HK-2 (cell line): Measurements from ENCODE around the gene SLC35F3.
"Not testable (repeated sequence)": the region's sequence is repeated elsewhere in the genome, so short reads cannot be mapped to it uniquely, and the experiment has no call there.

ENCODE experiments used
- DNase-seq: peaks from one replicate; pipeline ENCODE4 v3.0.0-alpha.2; 2018; ENCODE audit not compliant: unreplicated experiment

The SLC35F3 gene

GRCh38 chr1:234143681-234144080 lies 239.2 kb downstream of the SLC35F3 start:
- no peak for DNase-seq

GRCh38 chr1:234144901-234145300 lies 240.4 kb downstream of the SLC35F3 start:
- DNase-seq = no peak

- DNase-seq = no peak
These were observed 243.9 kb downstream of the SLC35F3 start for GRCh38 chr1:234148350-234148749.

- no peak for DNase-seq
These were observed 244.3 kb downstream of the SLC35F3 start for GRCh38 chr1:234148816-234149215.

GRCh38 chr1:234149217-234149616 lies 244.7 kb downstream of the SLC35F3 start:
- no peak for DNase-seq

- DNase-seq = no peak
These were observed 246.4 kb downstream of the SLC35F3 start for GRCh38 chr1:234150892-234151291.

GRCh38 chr1:234152344-234152743 lies 247.9 kb downstream of the SLC35F3 start:
- not testable (repeated sequence) for DNase-seq

- DNase-seq = peak; percentile 18
These were observed 250.1 kb downstream of the SLC35F3 start for GRCh38 chr1:234154320-234155251.

- no peak for DNase-seq
These were observed 258.2 kb downstream of the SLC35F3 start for GRCh38 chr1:234162661-234163060.

- DNase-seq = no peak
These were observed 258.9 kb downstream of the SLC35F3 start for GRCh38 chr1:234163267-234163919.

- no peak for DNase-seq
These were observed 259.7 kb downstream of the SLC35F3 start for GRCh38 chr1:234164098-234164709.

GRCh38 chr1:234168061-234168724 lies 263.7 kb downstream of the SLC35F3 start:
- DNase-seq = no peak

- no peak for DNase-seq
These were observed 264.8 kb downstream of the SLC35F3 start for GRCh38 chr1:234169161-234169849.

GRCh38 chr1:234170067-234170466 lies 265.6 kb downstream of the SLC35F3 start:
- DNase-seq = no peak

GRCh38 chr1:234170622-234171021 lies 266.1 kb downstream of the SLC35F3 start:
- DNase-seq = no peak

GRCh38 chr1:234173968-234174367 lies 269.5 kb downstream of the SLC35F3 start:
- DNase-seq = no peak

- DNase-seq = no peak
These were observed 270.9 kb downstream of the SLC35F3 start for GRCh38 chr1:234175363-234175762.

- DNase-seq = no peak
These were observed 271.5 kb downstream of the SLC35F3 start for GRCh38 chr1:234176000-234176399.

GRCh38 chr1:234176847-234177246 lies 272.4 kb downstream of the SLC35F3 start:
- not testable (repeated sequence) for DNase-seq

- DNase-seq = no peak
These were observed 281.0 kb downstream of the SLC35F3 start for GRCh38 chr1:234185438-234185837.

GRCh38 chr1:234186037-234186688 lies 281.7 kb downstream of the SLC35F3 start:
- DNase-seq = peak; percentile 74
